B cell (primary cell): ENCODE measurements around the gene MAN1B1. TPM values are rescaled to one million over a fixed set of nuclear protein-coding genes. Genes with fewer than 3 reads are reported as not detected.

ENCODE experiments used
- ATAC-seq: fragments of 200-7000 bp; cut with Tn5 transposase; one replicate; pipeline ENCODE4 v1.10.0; 2021; ENCODE audit warnings: low read depth, mild to moderate bottlenecking, moderate number of reproducible peaks, moderate library complexity
- CTCF ChIA-PET: fragments of 350-600 bp; sonication (Branson Sonifier 250); formaldehyde crosslinking; loops from one replicate; lab custom pipeline; 2021; ENCODE audit warnings: antibody characterized with exemption, inconsistent platforms; lab: Charles Lee
- POLR2A ChIA-PET: fragments of 350-600 bp; sonication (Branson Sonifier 250); formaldehyde crosslinking; loops from one replicate; lab custom pipeline; 2021; ENCODE audit warnings: antibody characterized with exemption; lab: Charles Lee
- DNase-seq: peaks from one replicate; pipeline ENCODE4 v3.0.0; 2013
- H2AFZ ChIP-seq: 2 replicates; pipeline ENCODE4 v1.6.1; 2012; ENCODE audit warnings: mild to moderate bottlenecking, low read depth, low read length; ENCODE audit not compliant: insufficient read depth, poor library complexity, severe bottlenecking
- H3K27ac ChIP-seq, 2 donors: 1 replicate in 1 of 2; 2 replicates in 1 of 2; pipeline ENCODE4 v1.5.1; 2012 to 2013; ENCODE audit warnings: low read length in 2 of 2, mild to moderate bottlenecking in 2 of 2, moderate library complexity in 1 of 2
- H3K27me3 ChIP-seq, 4 experiments: fragments of 200-600 bp in 1 of 4; sonication (generic) in 1 of 4; replicated peaks in 1 of 4; 1 replicate in 2 of 4; 2 replicates in 2 of 4; pipeline versions ENCODE4 v1.6.1 to v1.7.0; 2013 to 2016; ENCODE audit warnings: low read length in 3 of 4, mild to moderate bottlenecking in 2 of 4, mixed read lengths in 1 of 4, moderate library complexity in 1 of 4; ENCODE audit not compliant: insufficient read depth in 4 of 4, control insufficient read depth in 3 of 4; ENCODE audit errors: control extremely low read depth in 1 of 4
- H3K36me3 ChIP-seq, 2 experiments: replicated peaks in 1 of 2; 1 replicate in 1 of 2; 2 replicates in 1 of 2; pipeline versions ENCODE4 v1.6.1 to v1.7.1; 2013; ENCODE audit warnings: low read length in 1 of 2; ENCODE audit not compliant: insufficient read depth in 2 of 2, control insufficient read depth in 1 of 2; ENCODE audit errors: control extremely low read depth in 1 of 2, extremely low read depth in 1 of 2
- H3K4me1 ChIP-seq, 2 donors: fragments of 200-600 bp in 1 of 2; sonication (generic) in 1 of 2; 1 replicate in 1 of 2; 2 replicates in 1 of 2; pipeline versions ENCODE4 v1.5.1 to v1.6.1; 2013 to 2017; ENCODE audit warnings: low read length in 2 of 2; ENCODE audit not compliant: control insufficient read depth in 2 of 2, insufficient read depth in 2 of 2
- H3K4me2 ChIP-seq: replicated peaks from 2 replicates; pipeline ENCODE3; 2012; ENCODE audit warnings: mild to moderate bottlenecking, low read depth, low read length; ENCODE audit not compliant: poor library complexity, severe bottlenecking
- H3K4me3 ChIP-seq, 5 experiments: fragments of 200-600 bp in 1 of 5; sonication (generic) in 1 of 5; 1 replicate in 3 of 5; 2 replicates in 2 of 5; pipeline versions ENCODE4 v1.5.1 to v1.7.0; 2011 to 2016; ENCODE audit warnings: low read length in 4 of 5, mild to moderate bottlenecking in 4 of 5, low read depth in 2 of 5, control low read depth in 1 of 5, moderate library complexity in 1 of 5; ENCODE audit not compliant: insufficient read depth in 1 of 5; ENCODE audit errors: control extremely low read depth in 1 of 5, extremely low read depth in 1 of 5
- H3K79me2 ChIP-seq: fragments of 200-600 bp; sonication (generic); one replicate; pipeline ENCODE4 v1.6.0; 2016; ENCODE audit warnings: low read length; ENCODE audit not compliant: control insufficient read depth, insufficient read depth
- H3K9ac ChIP-seq: fragments of 200-600 bp; sonication (generic); 2 replicates; pipeline ENCODE4 v1.6.1; 2017; ENCODE audit warnings: mild to moderate bottlenecking, low read length, moderate library complexity
- H3K9me3 ChIP-seq, 3 donors: one replicate each; pipeline versions ENCODE4 v1.6.1 to v1.7.1; 2013; ENCODE audit warnings: low read length in 2 of 3; ENCODE audit not compliant: control insufficient read depth in 2 of 3, insufficient read depth in 1 of 3; ENCODE audit errors: control extremely low read depth in 1 of 3
- H4K20me1 ChIP-seq: 2 replicates; pipeline ENCODE4 v1.6.0; 2012; ENCODE audit warnings: mild to moderate bottlenecking, low read length; ENCODE audit not compliant: insufficient read depth, control insufficient read depth, poor library complexity, severe bottlenecking
- H3K27ac Mint-ChIP-seq: one replicate; pipeline ENCODE4 v1.8.0; 2021; ENCODE audit warnings: mixed read lengths
- H3K27me3 Mint-ChIP-seq: one replicate; pipeline ENCODE4 v1.8.0; 2021; ENCODE audit warnings: mixed read lengths
- H3K4me1 Mint-ChIP-seq: one replicate; pipeline ENCODE4 v1.8.0; 2021; ENCODE audit warnings: mixed read lengths
- H3K4me3 Mint-ChIP-seq: one replicate; pipeline ENCODE4 v1.8.0; 2021; ENCODE audit warnings: mixed read lengths
- H3K9me3 Mint-ChIP-seq: one replicate; pipeline ENCODE4 v1.8.0; 2022; ENCODE audit warnings: mixed read lengths; ENCODE audit not compliant: insufficient read depth
- EZH2 ChIP-seq: IDR thresholded peaks from 2 replicates; pipeline ENCODE4 v1.6.1; 2012; ENCODE audit warnings: borderline replicate concordance, low read depth, mild to moderate bottlenecking, moderate library complexity, low read length; ENCODE audit not compliant: insufficient read depth, poor library complexity, severe bottlenecking
- WGBS: methylation state at CpG from one replicate; pipeline ENCODE4 v1.1.5; 2013; ENCODE audit warnings: missing lambda C conversion rate; ENCODE audit not compliant: insufficient coverage; 5-methylcytosine and 5-hydroxymethylcytosine counted together
- intact Hi-C: fragments of 100-400 bp; cut with micrococcal nuclease; formaldehyde crosslinking; loops from one replicate; pipeline ENCODE4 v1.10.0; 2022
- polyA plus RNA-seq: library from polyadenylated mRNA; depleted of rRNA; stranded (reverse); fragments of >200 nt; gene quantifications from 2 replicates; pipeline ENCODE4 v1.2.3, GENCODE V29; 2012
- total RNA-seq, 2 donors: library from RNA; stranded (reverse); fragments of 120-200 nt in 1 of 2; gene quantifications; 1 replicate in 1 of 2; 2 replicates in 1 of 2; pipeline versions ENCODE4 v1.2.3 to v1.2.4, GENCODE V29; 2013 to 2022
- TF ChIP-seq, protein P1 (sequence below): fragments of 200-600 bp; IDR thresholded peaks from one replicate; pipeline ENCODE4 v1.8.0; 2022; ENCODE audit warnings: antibody characterized with exemption, mild to moderate bottlenecking

MAN1B1 gene
- total and polyA plus RNA-seq, 2 donors (not counting 1 experiment from before 2014, with no cell fraction given): 47.0 to 68.4 TPM

DNA sequence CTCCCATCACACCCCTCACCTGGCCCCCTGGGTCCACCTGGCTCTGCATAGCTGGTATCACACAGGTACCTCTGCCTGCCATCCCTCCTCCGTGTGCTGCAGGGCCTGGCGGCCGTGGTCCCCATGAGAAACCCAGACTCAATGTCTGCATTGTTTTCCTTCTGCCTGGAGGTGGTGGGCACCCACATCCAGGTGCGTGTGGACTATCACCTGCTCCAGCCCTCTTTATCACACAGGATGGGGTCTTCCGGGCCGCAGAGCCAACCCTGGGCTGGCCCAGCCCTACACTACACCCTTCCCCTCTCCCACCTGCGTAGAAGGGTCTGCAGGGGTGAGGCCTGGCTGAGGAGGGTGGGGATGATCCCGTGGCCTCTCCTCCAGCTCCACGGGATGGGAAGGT lies 47.9 kb upstream of the MAN1B1 start:
- ATAC-seq: no peak
- DNase-seq: no peak
- H3K9me3 ChIP-seq: peaks cover 0 to 15% (median 0%) of the 10 kb centered on the region in 3 donors
- Mint-ChIP-seq H3K4me1 (peaks cover 12% of the 10 kb centered on the region), H3K9me3 (no peaks in the 10 kb centered on the region), H3K4me3 (no peak overlapping the region), H3K27me3 (peaks cover 5% of the 10 kb centered on the region), H3K27ac (no peak overlapping the region)
- H3K4me2 ChIP-seq: no peak overlapping the region
- H3K79me2 ChIP-seq: no peaks in the 10 kb centered on the region
- ChIA-PET CTCF (interaction anchor here (1.3 kb wide), 1 partner anchor 10 kb away, joined by 5 read pairs; no protein-coding TSS in a partner anchor), POLR2A (interaction anchor here (0.6 kb wide), 1 partner anchor 229 kb away, joined by 11 read pairs; no protein-coding TSS in a partner anchor)
- no peak overlapping the region for H2AFZ ChIP-seq
- 94% methylated on average over 4 of the region's 9 CpGs for WGBS
- no peak overlapping the region for H3K27ac ChIP-seq
- H4K20me1 ChIP-seq: no peaks in the 10 kb centered on the region
- intact Hi-C loops: no loop called here
- H3K27me3 ChIP-seq: peaks cover 0 to 25% (median 10%) of the 10 kb centered on the region in 4 experiments
- TF ChIP-seq, protein P1, sequence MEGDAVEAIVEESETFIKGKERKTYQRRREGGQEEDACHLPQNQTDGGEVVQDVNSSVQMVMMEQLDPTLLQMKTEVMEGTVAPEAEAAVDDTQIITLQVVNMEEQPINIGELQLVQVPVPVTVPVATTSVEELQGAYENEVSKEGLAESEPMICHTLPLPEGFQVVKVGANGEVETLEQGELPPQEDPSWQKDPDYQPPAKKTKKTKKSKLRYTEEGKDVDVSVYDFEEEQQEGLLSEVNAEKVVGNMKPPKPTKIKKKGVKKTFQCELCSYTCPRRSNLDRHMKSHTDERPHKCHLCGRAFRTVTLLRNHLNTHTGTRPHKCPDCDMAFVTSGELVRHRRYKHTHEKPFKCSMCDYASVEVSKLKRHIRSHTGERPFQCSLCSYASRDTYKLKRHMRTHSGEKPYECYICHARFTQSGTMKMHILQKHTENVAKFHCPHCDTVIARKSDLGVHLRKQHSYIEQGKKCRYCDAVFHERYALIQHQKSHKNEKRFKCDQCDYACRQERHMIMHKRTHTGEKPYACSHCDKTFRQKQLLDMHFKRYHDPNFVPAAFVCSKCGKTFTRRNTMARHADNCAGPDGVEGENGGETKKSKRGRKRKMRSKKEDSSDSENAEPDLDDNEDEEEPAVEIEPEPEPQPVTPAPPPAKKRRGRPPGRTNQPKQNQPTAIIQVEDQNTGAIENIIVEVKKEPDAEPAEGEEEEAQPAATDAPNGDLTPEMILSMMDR: no peak
- no peak for TF ChIP-seq EZH2
- no peaks in the 10 kb centered on the region for H3K36me3 ChIP-seq
- no peak overlapping the region for H3K9ac ChIP-seq
- peaks cover 15 to 17% of the 10 kb centered on the region in 2 donors for H3K4me1 ChIP-seq
- H3K4me3 ChIP-seq: no peak overlapping the region

DNA sequence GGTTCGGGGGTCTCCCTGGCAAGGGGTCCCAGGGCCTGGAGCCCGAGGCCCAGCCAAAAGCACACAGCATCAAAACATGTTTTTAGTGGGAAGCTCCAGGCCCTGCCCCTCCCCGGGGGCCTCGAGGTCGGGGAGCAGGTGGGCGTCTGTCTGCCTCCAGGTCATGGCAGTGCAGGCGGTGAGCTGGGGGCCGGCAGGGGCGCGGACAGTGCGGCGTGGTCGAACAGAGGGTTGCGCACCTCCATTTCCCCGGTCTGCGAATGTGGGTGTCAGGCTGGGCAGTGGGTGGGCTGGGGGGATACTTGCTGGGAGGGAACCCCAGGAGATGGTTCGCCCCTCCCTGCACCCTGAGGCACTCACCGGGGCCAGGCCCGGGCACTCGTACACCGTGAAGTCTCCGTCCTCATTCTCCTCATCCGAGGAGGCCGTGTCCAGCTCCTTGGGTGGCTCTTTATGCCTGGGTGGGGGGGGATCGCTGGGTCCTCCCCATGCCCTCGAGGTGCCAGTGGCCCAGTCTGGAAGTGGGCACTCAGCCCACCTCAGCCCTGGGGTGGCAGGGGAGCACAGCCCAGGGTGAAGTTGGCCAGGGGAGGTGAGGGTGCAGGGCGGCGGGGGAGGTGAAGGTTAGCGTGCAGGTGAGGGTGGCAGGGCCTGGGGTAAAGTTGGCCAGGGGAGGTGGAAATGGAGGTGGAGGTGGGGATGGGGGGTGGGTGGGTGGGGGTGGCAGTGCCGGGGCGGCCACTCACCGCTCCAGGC lies 47.0 kb upstream of the MAN1B1 start:
- DNase-seq (no peak), ATAC-seq (no peak)
- peaks cover 6% of the 10 kb centered on the region for H3K27me3 Mint-ChIP-seq
- H3K36me3 ChIP-seq: no peaks in the 10 kb centered on the region
- no peak for TF ChIP-seq EZH2
- TF ChIP-seq, protein P1: no peak
- no peak overlapping the region for H3K4me2 ChIP-seq
- H3K4me1 ChIP-seq: peaks cover 15 to 19% of the 10 kb centered on the region in 2 donors
- no peaks in the 10 kb centered on the region for H3K79me2 ChIP-seq
- no peak overlapping the region for H2AFZ ChIP-seq
- CTCF ChIA-PET: interaction anchor here (1.3 kb wide), 1 partner anchor 11 kb away, joined by 5 read pairs; no protein-coding TSS in a partner anchor
- H3K4me3 ChIP-seq: no peak overlapping the region
- H3K27me3 ChIP-seq: peaks cover 0 to 33% (median 16%) of the 10 kb centered on the region in 4 experiments
- 90% methylated on average over 25 of the region's 32 CpGs for WGBS
- no peak overlapping the region for H3K27ac ChIP-seq
- H3K9ac ChIP-seq: no peak overlapping the region
- no peaks in the 10 kb centered on the region for H3K9me3 Mint-ChIP-seq
- peaks cover 8% of the 10 kb centered on the region for H3K4me1 Mint-ChIP-seq
- H3K27ac Mint-ChIP-seq: no peak overlapping the region
- H3K9me3 ChIP-seq: peaks cover 0 to 21% (median 0%) of the 10 kb centered on the region in 3 donors
- H3K4me3 Mint-ChIP-seq: no peak overlapping the region
- POLR2A ChIA-PET: interaction anchor here (0.6 kb wide), 1 partner anchor 228 kb away, joined by 11 read pairs; no protein-coding TSS in a partner anchor
- intact Hi-C loops: no loop called here
- no peaks in the 10 kb centered on the region for H4K20me1 ChIP-seq
